Peyer's patch (tissue), 4 donors: ENCODE measurements around the gene CDCP2. TPM values are rescaled to one million over a fixed set of nuclear protein-coding genes. Genes with fewer than 3 reads are reported as not detected.
"Not testable (repeated sequence)": the region's sequence is repeated elsewhere in the genome, so short reads cannot be mapped to it uniquely, and the experiment has no call there.

Source experiments
- DNase-seq, 3 donors: peaks; one replicate each; pipeline ENCODE4 v3.0.0-alpha.2; 2017 to 2019
- H3K27ac ChIP-seq, 4 donors: fragments of 200-600 bp; sonication (generic); one replicate each; pipeline ENCODE4 v1.5.1; 2016 to 2019
- H3K27me3 ChIP-seq, 2 donors: fragments of 200-600 bp; sonication (generic); one replicate each; pipeline ENCODE4 v1.5.1; 2019
- H3K36me3 ChIP-seq, 3 donors: fragments of 200-600 bp; sonication (generic); one replicate each; pipeline ENCODE4 v1.5.1; 2016 to 2019
- H3K4me1 ChIP-seq, 4 donors: fragments of 200-600 bp; sonication (generic); one replicate each; pipeline ENCODE4 v1.5.1; 2016 to 2019
- H3K4me3 ChIP-seq, 4 donors: fragments of 200-600 bp; sonication (generic); 1 replicate in 3 of 4; 2 replicates in 1 of 4; pipeline ENCODE4 v1.5.1; 2016 to 2019; ENCODE audit warnings: mild to moderate bottlenecking in 1 of 4
- H3K9me3 ChIP-seq, 4 donors: fragments of 200-600 bp; sonication (generic); one replicate each; pipeline ENCODE4 v1.5.1; 2016 to 2019; ENCODE audit warnings: mild to moderate bottlenecking in 1 of 4
- POLR2A ChIP-seq, 2 donors: fragments of 450-650 bp; IDR thresholded peaks; one replicate each; pipeline ENCODE4 v1.5.1; 2017; ENCODE audit warnings: antibody characterized with exemption in 2 of 2, mild to moderate bottlenecking in 2 of 2, moderate library complexity in 2 of 2
- total RNA-seq, 4 donors: library from RNA; depleted of rRNA; stranded (reverse); fragments of >200 nt; gene quantifications; one replicate each; pipeline ENCODE4 v1.1.0, GENCODE V29; 2016
- TF ChIP-seq, protein P1 (sequence below), 6 experiments: fragments of 450-650 bp in 4 of 6; fragments of 200-600 bp in 2 of 6; sonication (generic) in 1 of 6; IDR thresholded peaks; one replicate each; pipeline ENCODE4 v1.5.1; 2017 to 2019; ENCODE audit warnings: antibody characterized with exemption in 6 of 6, mild to moderate bottlenecking in 3 of 6, moderate library complexity in 1 of 6

The CDCP2 gene
- total RNA-seq, 4 donors from 2014 or later: not detected

DNA sequence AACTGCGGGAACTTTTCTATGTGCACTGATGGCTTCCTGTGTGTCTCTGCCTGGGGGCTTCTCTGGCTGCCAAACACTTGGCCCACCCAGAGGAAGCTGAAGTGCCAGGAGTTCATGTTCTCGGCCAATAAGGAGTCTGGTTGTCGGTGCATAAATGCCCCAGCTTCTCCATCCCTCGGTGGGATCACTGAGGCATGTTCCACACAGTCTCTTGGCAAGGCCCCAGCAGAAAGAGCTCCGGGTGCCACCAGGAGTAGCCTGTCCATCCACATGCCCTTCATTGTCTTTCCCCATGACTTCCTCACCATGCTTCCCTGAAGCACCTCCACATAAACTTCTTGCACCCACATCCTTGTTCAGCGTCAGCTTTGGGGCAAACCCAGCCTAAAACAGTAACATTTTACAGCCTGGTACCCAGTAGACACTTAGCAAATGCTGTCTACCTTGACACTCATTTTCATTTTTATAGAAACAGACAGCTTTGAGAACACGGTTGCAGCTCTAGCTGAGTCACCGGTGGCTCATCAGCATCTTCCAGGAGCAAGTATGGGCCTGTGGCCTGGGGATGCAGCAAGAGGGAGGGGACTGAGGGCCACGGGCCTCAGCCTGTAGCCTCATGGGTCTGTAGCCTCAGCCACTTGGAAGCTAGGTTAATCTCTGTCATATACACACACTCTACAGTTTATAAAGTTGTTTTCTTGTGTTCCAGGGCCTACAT lies 14.8 kb upstream of the CDCP2 start:
- Histone ChIP-seq H3K9me3 (no peaks in the 10 kb centered on the region), H3K4me3 (no peak overlapping the region), H3K4me1 (peaks cover 0 to 13% (median 0%) of the 10 kb centered on the region in 4 donors), H3K36me3 (no peaks in the 10 kb centered on the region), H3K27me3 (no peaks in the 10 kb centered on the region), H3K27ac (no peak overlapping the region)
- no peak for TF ChIP-seq POLR2A (IDR thresholded peaks at IDR 0.05)
- TF ChIP-seq, protein P1, sequence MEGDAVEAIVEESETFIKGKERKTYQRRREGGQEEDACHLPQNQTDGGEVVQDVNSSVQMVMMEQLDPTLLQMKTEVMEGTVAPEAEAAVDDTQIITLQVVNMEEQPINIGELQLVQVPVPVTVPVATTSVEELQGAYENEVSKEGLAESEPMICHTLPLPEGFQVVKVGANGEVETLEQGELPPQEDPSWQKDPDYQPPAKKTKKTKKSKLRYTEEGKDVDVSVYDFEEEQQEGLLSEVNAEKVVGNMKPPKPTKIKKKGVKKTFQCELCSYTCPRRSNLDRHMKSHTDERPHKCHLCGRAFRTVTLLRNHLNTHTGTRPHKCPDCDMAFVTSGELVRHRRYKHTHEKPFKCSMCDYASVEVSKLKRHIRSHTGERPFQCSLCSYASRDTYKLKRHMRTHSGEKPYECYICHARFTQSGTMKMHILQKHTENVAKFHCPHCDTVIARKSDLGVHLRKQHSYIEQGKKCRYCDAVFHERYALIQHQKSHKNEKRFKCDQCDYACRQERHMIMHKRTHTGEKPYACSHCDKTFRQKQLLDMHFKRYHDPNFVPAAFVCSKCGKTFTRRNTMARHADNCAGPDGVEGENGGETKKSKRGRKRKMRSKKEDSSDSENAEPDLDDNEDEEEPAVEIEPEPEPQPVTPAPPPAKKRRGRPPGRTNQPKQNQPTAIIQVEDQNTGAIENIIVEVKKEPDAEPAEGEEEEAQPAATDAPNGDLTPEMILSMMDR (IDR thresholded peaks at IDR 0.05): no peak
- no peak for DNase-seq

DNA sequence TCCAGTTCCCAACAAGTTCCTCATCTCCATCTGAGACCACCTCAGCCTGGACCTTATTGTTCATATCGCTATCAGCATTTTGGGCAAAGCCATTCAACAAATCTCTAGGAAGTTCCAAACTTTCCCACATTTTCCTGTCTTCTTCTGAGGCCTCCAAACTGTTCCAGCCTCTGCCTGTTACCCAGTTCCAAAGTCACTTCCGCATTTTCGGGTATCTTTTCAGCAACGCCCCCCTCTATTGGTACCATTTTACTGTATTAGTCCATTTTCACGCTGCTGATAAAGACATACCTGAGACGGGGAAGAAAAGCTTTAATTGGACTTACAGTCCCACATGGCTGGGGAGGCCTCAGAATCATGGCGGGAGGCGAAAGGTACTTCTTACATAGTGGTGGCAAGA lies 13.6 kb upstream of the CDCP2 start:
- not testable (repeated sequence) for DNase-seq, H3K27ac ChIP-seq, H3K9me3 ChIP-seq, H3K27me3 ChIP-seq, H3K36me3 ChIP-seq, H3K4me3 ChIP-seq
- H3K4me1 ChIP-seq: peaks cover 0 to 13% (median 0%) of the 10 kb centered on the region in 4 donors

DNA sequence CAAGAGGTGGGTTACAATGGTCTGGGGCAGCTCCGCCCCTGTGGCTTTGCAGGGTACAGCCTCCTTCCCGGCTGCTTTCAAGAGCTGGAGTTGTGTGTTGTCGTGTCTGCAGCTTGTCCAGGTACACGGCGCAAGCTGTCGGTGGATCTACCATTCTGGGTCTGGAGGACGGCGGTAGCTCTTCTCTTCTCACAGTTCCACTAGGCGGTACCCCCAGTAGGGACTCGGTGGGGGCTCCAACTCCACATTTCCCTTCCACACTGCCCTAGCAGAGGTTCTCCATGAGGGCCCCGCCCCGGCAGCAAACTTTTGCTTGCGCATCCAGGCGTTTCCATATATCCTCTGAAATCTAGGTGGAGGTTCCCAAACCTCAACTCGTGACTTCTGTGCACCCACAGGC lies 12.3 kb upstream of the CDCP2 start:
- H3K9me3 ChIP-seq: no peaks in the 10 kb centered on the region

DNA sequence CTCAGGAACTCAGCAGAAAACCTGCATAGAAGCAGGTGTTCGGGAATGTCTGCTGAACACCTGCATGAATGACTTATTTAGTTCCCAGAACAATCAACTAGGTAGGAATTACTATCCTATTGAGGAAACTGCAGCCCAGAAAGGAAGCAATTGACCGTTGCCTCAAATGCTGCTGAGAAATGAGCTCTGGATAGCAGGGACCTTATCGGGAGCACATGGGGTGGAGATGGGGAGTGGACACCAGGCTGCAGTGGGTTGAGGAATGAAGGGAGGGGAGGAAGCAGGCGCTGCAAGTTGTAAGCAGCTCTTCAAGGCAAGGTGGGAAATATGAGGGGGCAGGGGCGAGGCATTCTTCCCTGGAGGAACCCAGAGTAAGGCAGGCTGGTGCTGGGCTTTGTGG lies 10.8 kb upstream of the CDCP2 start:
- Histone ChIP-seq H3K9me3 (no peaks in the 10 kb centered on the region), H3K36me3 (no peaks in the 10 kb centered on the region), H3K4me1 (peaks cover 0 to 13% (median 0%) of the 10 kb centered on the region in 4 donors), H3K27ac (no peak overlapping the region), H3K27me3 (no peaks in the 10 kb centered on the region), H3K4me3 (no peak overlapping the region)
- no peak for DNase-seq
- no peak for TF ChIP-seq POLR2A (IDR thresholded peaks at IDR 0.05)
- TF ChIP-seq, protein P1 (IDR thresholded peaks at IDR 0.05): no peak

More for the DNA sequence above, 12.3 kb upstream of the CDCP2 start:
- no peak for DNase-seq
- H3K4me1 ChIP-seq: peaks cover 0 to 13% (median 0%) of the 10 kb centered on the region in 4 donors
- TF ChIP-seq, protein P1 (IDR thresholded peaks at IDR 0.05): no peak
- no peak overlapping the region for H3K4me3 ChIP-seq
- H3K27me3 ChIP-seq: no peaks in the 10 kb centered on the region
- H3K27ac ChIP-seq: no peak overlapping the region
- no peaks in the 10 kb centered on the region for H3K36me3 ChIP-seq

DNA sequence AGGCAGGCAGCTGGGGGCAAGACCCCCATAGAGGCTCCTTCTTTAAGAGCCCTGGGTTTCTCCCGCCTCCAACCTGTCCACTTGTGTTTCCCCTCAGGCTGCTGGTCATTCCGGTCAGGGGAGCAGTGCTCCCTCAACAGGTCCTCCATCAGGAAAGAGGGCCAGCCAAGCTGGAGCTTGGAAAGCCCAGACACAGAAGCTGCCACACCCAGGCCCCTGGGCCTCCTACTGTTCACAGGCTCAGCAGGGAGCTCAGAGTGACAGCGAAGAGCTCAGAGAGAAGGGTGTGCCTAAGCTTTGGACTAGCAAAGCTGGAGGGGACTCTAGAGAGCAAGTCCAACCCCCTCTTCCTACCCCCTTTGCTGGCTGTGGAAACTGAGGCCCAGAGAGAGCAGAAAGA lies 10.3 kb upstream of the CDCP2 start:
- TF ChIP-seq, protein P1 (IDR thresholded peaks at IDR 0.05): no peak

DNA sequence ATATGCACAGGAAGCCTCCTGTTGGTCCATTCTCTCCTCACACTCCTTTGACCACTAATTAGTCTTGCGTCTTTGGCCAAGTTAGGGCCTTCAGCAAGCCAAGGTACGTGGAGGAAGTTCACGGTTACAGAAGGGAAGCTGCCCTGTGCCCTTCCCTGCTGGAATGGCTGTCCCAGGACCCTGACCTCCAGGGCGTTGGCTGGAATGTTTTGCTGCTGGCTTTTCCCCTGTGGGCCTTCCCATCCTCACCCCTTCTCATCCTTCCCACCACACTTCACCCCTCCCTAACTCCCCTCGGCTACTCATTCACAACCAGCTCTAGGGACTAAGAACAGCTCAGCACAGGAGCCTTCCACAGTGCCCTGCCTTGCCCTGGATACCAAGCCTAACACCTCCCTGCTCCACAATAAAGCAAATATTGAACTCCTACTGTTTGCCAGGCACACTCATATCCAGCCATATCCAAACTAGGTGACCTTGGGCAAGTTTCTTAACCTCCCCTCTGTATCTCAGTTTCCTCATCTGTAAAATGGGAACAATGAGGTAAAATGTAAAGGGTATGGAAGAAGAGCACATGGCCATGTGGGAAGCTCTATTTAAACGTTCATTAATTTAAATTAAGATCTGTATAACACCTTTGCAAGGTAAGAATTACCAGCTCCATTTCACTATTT lies 8.8 kb upstream of the CDCP2 start:
- TF ChIP-seq POLR2A (IDR thresholded peaks at IDR 0.05): no peak
- TF ChIP-seq, protein P1 (IDR thresholded peaks at IDR 0.05): no peak
- H3K36me3 ChIP-seq: no peaks in the 10 kb centered on the region
- H3K4me1 ChIP-seq: peaks cover 0 to 13% (median 0%) of the 10 kb centered on the region in 4 donors
- no peak overlapping the region for H3K27ac ChIP-seq
- H3K27me3 ChIP-seq: no peaks in the 10 kb centered on the region
- DNase-seq: peak in 1 of 3 donors; percentile 63
- H3K9me3 ChIP-seq: no peaks in the 10 kb centered on the region
- no peak overlapping the region for H3K4me3 ChIP-seq

More for the DNA sequence above, 10.3 kb upstream of the CDCP2 start:
- no peak for DNase-seq
- Histone ChIP-seq H3K4me1 (peaks cover 0 to 13% (median 0%) of the 10 kb centered on the region in 4 donors), H3K27ac (no peak overlapping the region), H3K4me3 (no peak overlapping the region), H3K36me3 (no peaks in the 10 kb centered on the region), H3K27me3 (no peaks in the 10 kb centered on the region), H3K9me3 (no peaks in the 10 kb centered on the region)
